NK-92 (cell line): Measurements from ENCODE around the gene NCAM1.

Source experiments
- DNase-seq: peaks from one replicate; lab custom pipeline; 2025; ENCODE audit not compliant: unreplicated experiment; lab: John Stamatoyannopoulos, UW

Gene NCAM1

GRCh38 chr11:113129261-113129992 is 168.2 kb downstream of the NCAM1 start:
- DNase-seq = no peak

GRCh38 chr11:113131036-113131775 is 170.0 kb downstream of the NCAM1 start:
- DNase-seq = no peak

- no peak for DNase-seq
Observed at GRCh38 chr11:113133071-113133470, 171.9 kb downstream of the NCAM1 start.

GRCh38 chr11:113134626-113135025 is 173.4 kb downstream of the NCAM1 start:
- no peak for DNase-seq

GRCh38 chr11:113137713-113138529 is 176.7 kb downstream of the NCAM1 start:
- no peak for DNase-seq

- DNase-seq = no peak
Observed at GRCh38 chr11:113138731-113139130, 177.5 kb downstream of the NCAM1 start.

GRCh38 chr11:113141010-113141409 is 179.8 kb downstream of the NCAM1 start:
- no peak for DNase-seq

GRCh38 chr11:113142508-113142907 is 181.3 kb downstream of the NCAM1 start:
- no peak for DNase-seq

GRCh38 chr11:113147249-113147648 is 186.0 kb downstream of the NCAM1 start:
- DNase-seq = no peak

GRCh38 chr11:113148076-113148475 is 186.9 kb downstream of the NCAM1 start:
- DNase-seq = no peak

GRCh38 chr11:113148652-113149051 is 187.4 kb downstream of the NCAM1 start:
- no peak for DNase-seq

GRCh38 chr11:113151521-113151920 is 190.3 kb downstream of the NCAM1 start:
- DNase-seq = no peak

GRCh38 chr11:113152500-113152899 is 191.3 kb downstream of the NCAM1 start:
- no peak for DNase-seq

GRCh38 chr11:113153847-113154246 is 192.6 kb downstream of the NCAM1 start:
- DNase-seq = no peak

- no peak for DNase-seq
Observed at GRCh38 chr11:113159988-113160807, 199.0 kb downstream of the NCAM1 start.

GRCh38 chr11:113160808-113161124 is 199.5 kb downstream of the NCAM1 start:
- no peak for DNase-seq

GRCh38 chr11:113161711-113162591 is 200.7 kb downstream of the NCAM1 start:
- no peak for DNase-seq

- no peak for DNase-seq
Observed at GRCh38 chr11:113162592-113162962, 201.4 kb downstream of the NCAM1 start.

GRCh38 chr11:113163291-113164030 is 202.2 kb downstream of the NCAM1 start:
- DNase-seq = no peak
